Hepatocyte (in vitro differentiated cells): Measurements from ENCODE around the gene TLR4. TPM values are rescaled to one million over a fixed set of nuclear protein-coding genes. Genes with fewer than 3 reads are reported as not detected.

Experiments
- DNase-seq: peaks from one replicate; pipeline ENCODE4 v3.0.0-alpha.2; 2016; ENCODE audit warnings: low spot score
- H2AFZ ChIP-seq: fragments of 200-600 bp; sonication (generic); 2 replicates; pipeline ENCODE4 v1.6.0; 2016; ENCODE audit warnings: antibody characterized with exemption, mild to moderate bottlenecking
- H3K27ac ChIP-seq: fragments of 200-600 bp; sonication (generic); 2 replicates; pipeline ENCODE4 v1.5.1; 2016; ENCODE audit warnings: mild to moderate bottlenecking
- H3K27me3 ChIP-seq: fragments of 200-600 bp; sonication (generic); 2 replicates; pipeline ENCODE4 v1.6.1; 2016
- H3K36me3 ChIP-seq: fragments of 200-600 bp; sonication (generic); replicated peaks from 2 replicates; pipeline ENCODE4 v1.5.1; 2016; ENCODE audit warnings: low read depth; ENCODE audit not compliant: insufficient read depth
- H3K4me1 ChIP-seq: fragments of 200-600 bp; sonication (generic); 2 replicates; pipeline ENCODE4 v1.5.1; 2016; ENCODE audit warnings: mild to moderate bottlenecking, moderate library complexity; ENCODE audit not compliant: insufficient read depth
- H3K4me2 ChIP-seq: fragments of 200-600 bp; sonication (generic); 2 replicates; pipeline ENCODE4 v1.6.0; 2016
- H3K4me3 ChIP-seq: fragments of 200-600 bp; sonication (generic); 2 replicates; pipeline ENCODE4 v1.5.1; 2016; ENCODE audit warnings: mild to moderate bottlenecking
- H3K79me2 ChIP-seq: fragments of 200-600 bp; sonication (generic); 2 replicates; pipeline ENCODE4 v1.6.0; 2017; ENCODE audit warnings: mild to moderate bottlenecking
- H3K9me2 ChIP-seq: fragments of 200-600 bp; sonication (generic); replicated peaks from 2 replicates; pipeline ENCODE4 v1.6.0; 2017; ENCODE audit warnings: mild to moderate bottlenecking; ENCODE audit not compliant: insufficient read depth
- H3K9me3 ChIP-seq: fragments of 200-600 bp; sonication (generic); 2 replicates; pipeline ENCODE4 v1.5.1; 2016; ENCODE audit warnings: low read depth, mild to moderate bottlenecking
- H4K20me1 ChIP-seq: fragments of 200-600 bp; sonication (generic); 2 replicates; pipeline ENCODE4 v1.6.0; 2016; ENCODE audit warnings: mild to moderate bottlenecking; ENCODE audit not compliant: insufficient read depth, poor library complexity, severe bottlenecking
- EZH2 ChIP-seq: fragments of 200-600 bp; sonication (generic); IDR thresholded peaks from 2 replicates; pipeline ENCODE4 v1.6.1; 2016; ENCODE audit warnings: antibody characterized with exemption, mild to moderate bottlenecking, borderline replicate concordance
- EZH2phosphoT487 ChIP-seq: fragments of 200-600 bp; sonication (generic); IDR thresholded peaks from one replicate; pipeline ENCODE4 v1.6.1; 2018; ENCODE audit warnings: antibody characterized with exemption, mild to moderate bottlenecking, low read depth, moderate library complexity; ENCODE audit not compliant: unreplicated experiment, severe bottlenecking
- WGBS: methylation state at CpG from one replicate; pipeline ENCODE4 v1.1.6; 2016; ENCODE audit warnings: low lambda C conversion rate; ENCODE audit errors: missing lambda C conversion rate; 5-methylcytosine and 5-hydroxymethylcytosine counted together
- polyA plus RNA-seq: library from polyadenylated mRNA; unstranded; fragments of >200 nt; fragmentation: Nextera tagmentation; extraction: Ambion mirVana; gene quantifications from 2 replicates; pipeline ENCODE4 v1.2.1, GENCODE V29; 2016
- total RNA-seq: library from RNA; depleted of rRNA; stranded (reverse); fragments of >200 nt; gene quantifications from 2 replicates; pipeline ENCODE4 v1.2.3, GENCODE V29; 2014
- TF ChIP-seq, protein P1 (sequence below): fragments of 200-600 bp; sonication (generic); IDR thresholded peaks from 2 replicates; pipeline ENCODE4 v1.5.1; 2016; ENCODE audit warnings: antibody characterized with exemption, mild to moderate bottlenecking; ENCODE audit not compliant: poor library complexity

TLR4 gene
- total and polyA plus RNA-seq, 2 experiments from 2014 or later: 0.33 to 1.7 TPM

DNA sequence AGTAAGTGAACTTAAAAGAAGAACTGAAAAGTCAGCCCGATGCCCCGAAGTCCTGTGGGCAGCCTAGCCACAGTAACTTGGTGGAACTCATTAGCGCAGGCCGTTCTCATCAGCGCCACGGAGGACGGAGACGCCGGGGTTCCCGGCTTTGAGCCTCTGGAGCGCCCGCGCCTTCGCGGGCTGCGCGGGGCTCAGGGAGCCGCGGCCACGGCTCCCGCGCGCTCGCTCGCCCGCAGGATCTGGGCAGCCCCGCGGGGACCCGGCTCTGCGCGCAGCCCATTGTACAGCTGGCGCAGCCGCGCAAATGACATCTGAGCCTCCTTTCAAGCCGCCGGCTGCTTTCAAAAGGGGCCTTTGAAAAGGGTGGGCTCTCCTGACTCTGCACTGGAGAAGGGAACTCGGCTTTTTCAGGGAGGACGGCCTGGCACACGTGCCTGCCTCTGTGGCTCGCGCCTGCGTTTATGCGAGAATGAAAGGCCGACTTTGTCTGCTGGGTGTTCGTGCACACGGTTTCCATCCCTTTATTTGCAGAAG is 40.7 kb downstream of the TLR4 start:
- H3K4me1 ChIP-seq: no peaks in the 10 kb centered on the region
- no peaks in the 10 kb centered on the region for H3K36me3 ChIP-seq
- H3K9me2 ChIP-seq: no peaks in the 10 kb centered on the region
- no peak overlapping the region for H3K4me3 ChIP-seq
- H3K79me2 ChIP-seq: no peaks in the 10 kb centered on the region
- H3K4me2 ChIP-seq: peak overlapping the region; percentile 76
- DNase-seq: peak; percentile 8
- H3K27ac ChIP-seq: no peak overlapping the region
- no peaks in the 10 kb centered on the region for H3K9me3 ChIP-seq
- TF ChIP-seq EZH2phosphoT487 (no peak), EZH2 (no peak)
- TF ChIP-seq, protein P1, sequence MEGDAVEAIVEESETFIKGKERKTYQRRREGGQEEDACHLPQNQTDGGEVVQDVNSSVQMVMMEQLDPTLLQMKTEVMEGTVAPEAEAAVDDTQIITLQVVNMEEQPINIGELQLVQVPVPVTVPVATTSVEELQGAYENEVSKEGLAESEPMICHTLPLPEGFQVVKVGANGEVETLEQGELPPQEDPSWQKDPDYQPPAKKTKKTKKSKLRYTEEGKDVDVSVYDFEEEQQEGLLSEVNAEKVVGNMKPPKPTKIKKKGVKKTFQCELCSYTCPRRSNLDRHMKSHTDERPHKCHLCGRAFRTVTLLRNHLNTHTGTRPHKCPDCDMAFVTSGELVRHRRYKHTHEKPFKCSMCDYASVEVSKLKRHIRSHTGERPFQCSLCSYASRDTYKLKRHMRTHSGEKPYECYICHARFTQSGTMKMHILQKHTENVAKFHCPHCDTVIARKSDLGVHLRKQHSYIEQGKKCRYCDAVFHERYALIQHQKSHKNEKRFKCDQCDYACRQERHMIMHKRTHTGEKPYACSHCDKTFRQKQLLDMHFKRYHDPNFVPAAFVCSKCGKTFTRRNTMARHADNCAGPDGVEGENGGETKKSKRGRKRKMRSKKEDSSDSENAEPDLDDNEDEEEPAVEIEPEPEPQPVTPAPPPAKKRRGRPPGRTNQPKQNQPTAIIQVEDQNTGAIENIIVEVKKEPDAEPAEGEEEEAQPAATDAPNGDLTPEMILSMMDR: no peak
- 42% methylated on average over 43 of the region's 46 CpGs for WGBS
- peaks cover 45% of the 10 kb centered on the region for H3K27me3 ChIP-seq
- no peak overlapping the region for H2AFZ ChIP-seq
- H4K20me1 ChIP-seq: no peaks in the 10 kb centered on the region

DNA sequence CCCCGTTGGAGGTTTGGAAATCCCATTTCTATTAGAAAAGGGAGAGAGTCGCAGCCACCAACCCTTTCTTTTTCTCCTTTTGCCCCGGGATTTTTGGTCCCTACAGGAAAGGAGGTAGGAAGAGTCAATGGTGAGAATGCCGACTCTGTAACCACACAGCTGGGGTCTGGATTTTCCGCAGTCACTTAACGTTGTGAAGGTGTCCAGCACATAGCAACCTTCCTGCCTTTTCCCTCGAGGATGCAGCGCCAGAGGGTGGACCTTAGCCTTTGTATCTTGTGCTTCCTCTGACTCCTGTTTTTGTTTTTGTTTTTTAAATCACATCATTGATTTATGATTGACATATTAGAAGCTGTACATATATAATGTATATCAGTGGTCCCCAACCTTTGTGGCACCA is 41.4 kb downstream of the TLR4 start:
- H3K79me2 ChIP-seq: no peaks in the 10 kb centered on the region
- no peaks in the 10 kb centered on the region for H4K20me1 ChIP-seq
- 89% methylated on average over 8 of the region's 8 CpGs for WGBS
- DNase-seq: no peak
- no peaks in the 10 kb centered on the region for H3K4me1 ChIP-seq
- peak overlapping the region; percentile 76 for H3K4me2 ChIP-seq
- TF ChIP-seq EZH2phosphoT487 (no peak), EZH2 (no peak)
- H3K36me3 ChIP-seq: no peaks in the 10 kb centered on the region
- H3K9me2 ChIP-seq: no peaks in the 10 kb centered on the region
- H3K9me3 ChIP-seq: no peaks in the 10 kb centered on the region
- no peak overlapping the region for H3K4me3 ChIP-seq
- H3K27ac ChIP-seq: no peak overlapping the region
- no peak overlapping the region for H2AFZ ChIP-seq
- H3K27me3 ChIP-seq: peaks cover 45% of the 10 kb centered on the region

DNA sequence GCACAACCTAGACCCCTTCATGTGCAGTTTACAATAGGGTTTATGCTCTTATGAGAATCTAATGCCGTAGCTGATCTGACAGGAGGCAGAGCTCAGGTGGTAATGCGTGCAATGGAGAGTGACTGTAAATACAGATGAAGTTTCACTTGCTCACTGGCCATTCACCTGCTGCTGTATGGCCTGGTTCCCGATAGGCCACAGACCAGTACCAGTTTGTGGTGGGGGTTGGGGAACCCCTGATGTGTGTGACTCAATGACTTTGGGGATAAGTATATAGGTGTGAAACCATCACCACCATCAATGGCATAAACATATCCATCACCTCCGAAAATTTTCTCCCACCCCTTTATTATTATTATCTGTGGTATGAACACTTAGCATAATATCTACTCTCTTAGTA is 42.1 kb downstream of the TLR4 start:
- peaks cover 45% of the 10 kb centered on the region for H3K27me3 ChIP-seq
- TF ChIP-seq, protein P1: no peak
- TF ChIP-seq EZH2phosphoT487 (no peak), EZH2 (no peak)
- 97% methylated on average over 4 of the region's 4 CpGs for WGBS

DNA sequence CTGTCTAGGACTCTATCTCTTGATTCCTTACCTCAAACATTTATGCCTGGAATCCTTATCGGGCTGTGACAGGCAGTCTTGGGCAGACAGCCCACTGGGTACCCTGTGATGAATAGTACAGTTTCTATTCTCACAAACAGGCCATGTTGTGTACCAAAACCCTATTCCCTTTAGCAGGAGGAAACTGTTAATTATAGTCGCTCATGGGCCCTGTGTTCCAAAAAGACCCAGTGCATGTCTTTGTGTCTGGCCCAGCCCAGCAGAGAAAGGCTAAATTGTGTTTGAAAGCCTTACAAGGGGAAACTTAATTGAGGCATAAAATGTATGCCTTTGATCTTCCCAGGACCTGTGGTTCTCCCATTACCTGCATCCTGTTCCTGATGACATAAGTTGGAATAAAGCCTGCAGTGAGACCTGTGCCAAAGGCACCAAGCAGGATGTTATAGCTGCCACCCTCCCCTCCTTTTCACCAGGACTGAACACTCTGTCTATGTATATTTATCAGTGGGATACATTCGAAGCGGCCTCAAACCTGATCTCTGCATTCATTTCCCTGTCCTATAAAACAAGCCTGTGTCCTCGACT is 43.3 kb downstream of the TLR4 start:
- 66% methylated on average over 5 of the region's 5 CpGs for WGBS
- H3K4me3 ChIP-seq: no peak overlapping the region

More for the DNA sequence above, 42.1 kb downstream of the TLR4 start:
- H3K4me1 ChIP-seq: no peaks in the 10 kb centered on the region
- no peaks in the 10 kb centered on the region for H3K9me3 ChIP-seq
- H3K4me3 ChIP-seq: no peak overlapping the region
- no peak overlapping the region for H2AFZ ChIP-seq
- DNase-seq: no peak
- no peak overlapping the region for H3K27ac ChIP-seq
- no peaks in the 10 kb centered on the region for H3K9me2 ChIP-seq
- H3K36me3 ChIP-seq: no peaks in the 10 kb centered on the region
- no peaks in the 10 kb centered on the region for H3K79me2 ChIP-seq
- no peak overlapping the region for H3K4me2 ChIP-seq
- H4K20me1 ChIP-seq: no peaks in the 10 kb centered on the region

More for the DNA sequence above, 43.3 kb downstream of the TLR4 start:
- no peak for DNase-seq
- Histone ChIP-seq H4K20me1 (no peaks in the 10 kb centered on the region), H3K4me1 (no peaks in the 10 kb centered on the region), H3K36me3 (no peaks in the 10 kb centered on the region), H2AFZ (no peak overlapping the region), H3K27ac (no peak overlapping the region), H3K79me2 (no peaks in the 10 kb centered on the region), H3K9me2 (no peaks in the 10 kb centered on the region), H3K27me3 (peaks cover 40% of the 10 kb centered on the region), H3K4me2 (no peak overlapping the region), H3K9me3 (no peaks in the 10 kb centered on the region)
- TF ChIP-seq, protein P1: no peak
- no peak for TF ChIP-seq EZH2
- no peak for TF ChIP-seq EZH2phosphoT487
